HG02759 (cell line): ENCODE results near the gene FAM131C.
A peak's percentile ranks its signal among the peaks of the same experiment; 100 is the strongest.
"Not testable (repeated sequence)": the region's sequence is repeated elsewhere in the genome, so short reads cannot be mapped to it uniquely, and the experiment has no call there.

Source experiments
- ATAC-seq: cut with Tn5 transposase; IDR thresholded peaks from one replicate; pipeline ENCODE4 v1.9.1; 2021; ENCODE audit warnings: mild to moderate bottlenecking, moderate library complexity; ENCODE audit not compliant: unreplicated experiment

FAM131C gene

GRCh38 chr1:16073490-16074119 lies at the start of gene FAM131C:
Gene FAM131C, minus strand, starts transcription at chr1:16073651. Its CDS starts 209 bp downstream, at chr1:16073442.
- ATAC-seq = peak; percentile 58

- no peak for ATAC-seq
Measured at GRCh38 chr1:16122916-16123315, 49.5 kb upstream of the FAM131C start.

GRCh38 chr1:16122350-16122881 lies 49.0 kb upstream of the FAM131C start:
- no peak for ATAC-seq

DNA sequence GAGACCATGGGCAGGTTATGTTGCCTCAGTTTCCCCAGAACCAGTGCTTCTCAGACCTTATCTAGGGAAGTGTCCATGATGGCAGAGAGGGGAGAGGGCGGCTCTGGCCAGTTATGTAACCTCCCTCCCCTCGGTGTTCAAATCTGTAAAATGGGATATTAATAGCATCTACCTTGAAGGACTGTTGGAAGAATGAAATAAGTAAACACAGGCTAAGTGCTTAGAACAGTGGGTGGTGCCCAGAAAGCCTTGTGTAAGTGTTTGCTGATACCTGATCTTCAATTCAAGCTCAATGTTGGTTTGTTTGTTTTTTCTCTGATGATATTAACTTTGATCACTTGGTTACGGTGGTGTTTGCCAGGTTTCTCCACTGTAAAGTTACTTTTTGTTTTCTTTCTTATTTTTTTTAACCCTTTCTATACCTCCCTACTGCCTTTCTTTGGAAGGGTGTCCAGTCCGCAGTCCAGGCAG lies 47.5 kb upstream of the FAM131C start:
- ATAC-seq = no peak

DNA sequence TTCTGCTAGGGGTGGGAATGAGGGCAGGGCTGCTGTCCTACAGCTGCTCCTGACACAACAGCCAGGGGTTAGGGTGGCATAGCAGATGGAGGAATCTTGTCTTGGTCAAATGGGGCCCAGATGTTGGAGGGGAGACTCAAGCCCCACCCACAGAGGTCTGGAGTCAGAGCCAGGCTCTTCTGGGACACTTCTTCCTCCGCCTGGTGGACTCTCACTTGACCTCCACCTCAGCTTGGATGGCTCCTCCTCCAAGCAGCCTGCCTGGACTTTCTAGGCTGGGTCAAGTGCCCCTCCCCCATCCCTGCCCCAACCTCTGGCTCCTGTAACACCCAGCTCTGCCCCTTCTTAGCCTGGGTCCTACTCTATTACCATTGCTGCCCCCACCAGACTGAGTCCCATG lies 47.0 kb upstream of the FAM131C start:
- ATAC-seq = no peak

GRCh38 chr1:16119926-16120325 lies 46.5 kb upstream of the FAM131C start:
- no peak for ATAC-seq

- no peak for ATAC-seq
Measured at GRCh38 chr1:16119504-16119903, 46.1 kb upstream of the FAM131C start.

DNA sequence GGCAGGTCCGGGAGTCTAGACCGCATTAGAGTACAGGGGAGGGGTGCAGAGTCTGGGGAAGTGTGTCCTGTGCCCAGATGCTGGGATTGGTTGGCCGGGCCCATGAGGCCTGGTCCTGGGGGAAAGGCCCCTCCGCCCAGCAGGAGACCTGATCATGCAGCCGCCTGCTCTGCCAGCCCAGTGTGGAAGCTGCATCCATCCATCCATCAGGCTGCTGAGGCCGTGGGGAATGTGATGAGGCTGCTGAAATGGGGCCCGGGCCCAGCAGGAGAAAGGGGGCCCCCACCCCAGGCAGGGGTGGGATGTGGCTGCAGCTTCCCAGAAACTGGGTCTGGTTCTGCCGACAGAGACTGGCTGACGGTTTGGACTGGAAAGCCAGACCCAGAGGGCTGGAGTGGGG lies 45.3 kb upstream of the FAM131C start:
- no peak for ATAC-seq

DNA sequence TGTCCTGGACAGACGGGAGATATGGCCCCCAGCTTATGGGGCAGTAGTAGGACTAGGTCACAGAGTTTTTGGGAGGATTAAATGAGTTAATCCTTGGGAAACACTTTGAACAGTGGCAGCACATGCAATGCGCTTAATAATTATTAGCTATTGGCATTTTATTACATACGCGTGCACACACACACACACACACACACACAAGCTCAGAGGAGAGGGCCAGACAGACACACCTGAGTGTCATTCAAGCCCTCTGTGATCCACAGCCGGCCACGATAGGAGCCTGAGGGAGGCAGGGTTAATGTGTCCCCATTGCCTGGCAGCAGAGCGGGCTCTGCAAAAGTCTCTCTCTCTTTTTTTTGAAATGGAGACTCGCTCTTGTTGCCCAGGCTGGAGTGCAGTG lies 44.5 kb upstream of the FAM131C start:
- no peak for ATAC-seq

DNA sequence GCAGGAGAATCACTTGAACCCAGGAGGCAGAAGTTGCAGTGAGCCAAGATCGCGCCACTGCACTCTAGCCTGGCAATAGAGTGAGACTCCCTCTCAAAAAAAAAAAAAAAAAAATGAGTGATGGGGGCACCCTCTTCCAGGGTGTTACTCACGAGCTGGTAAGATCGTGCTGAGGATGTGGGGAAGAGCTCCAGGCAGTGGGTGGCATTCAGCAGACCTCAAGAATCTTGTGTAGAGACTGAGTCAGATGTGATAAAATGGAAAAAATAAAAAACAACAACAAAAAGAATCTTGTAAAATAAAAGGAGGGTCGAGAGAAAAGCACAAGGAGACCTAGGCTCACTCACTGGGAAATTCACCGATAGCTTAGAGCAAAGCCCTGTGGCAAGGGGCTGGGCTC lies 43.9 kb upstream of the FAM131C start:
- ATAC-seq = no peak

DNA sequence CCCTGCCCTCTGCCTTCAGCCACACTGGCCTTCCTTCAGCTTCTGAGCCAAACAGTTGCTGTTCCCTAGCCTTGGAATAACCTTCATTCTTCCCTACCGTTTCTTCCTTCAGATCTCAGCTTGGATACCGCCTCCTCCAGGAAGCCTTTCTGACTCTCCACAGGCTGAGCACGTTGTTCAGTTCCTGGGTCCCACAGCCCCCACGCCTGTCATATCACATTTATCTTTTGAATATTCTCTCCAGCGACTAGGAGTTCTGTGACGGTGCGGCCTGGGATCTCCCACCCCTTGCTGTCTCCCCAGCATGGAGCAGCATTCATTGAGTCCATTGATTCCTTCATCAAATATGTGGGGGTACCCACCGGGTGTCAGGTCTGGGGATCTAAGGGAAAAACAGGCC lies 43.2 kb upstream of the FAM131C start:
- no peak for ATAC-seq

GRCh38 chr1:16116002-16116401 lies 42.6 kb upstream of the FAM131C start:
- ATAC-seq = no peak

DNA sequence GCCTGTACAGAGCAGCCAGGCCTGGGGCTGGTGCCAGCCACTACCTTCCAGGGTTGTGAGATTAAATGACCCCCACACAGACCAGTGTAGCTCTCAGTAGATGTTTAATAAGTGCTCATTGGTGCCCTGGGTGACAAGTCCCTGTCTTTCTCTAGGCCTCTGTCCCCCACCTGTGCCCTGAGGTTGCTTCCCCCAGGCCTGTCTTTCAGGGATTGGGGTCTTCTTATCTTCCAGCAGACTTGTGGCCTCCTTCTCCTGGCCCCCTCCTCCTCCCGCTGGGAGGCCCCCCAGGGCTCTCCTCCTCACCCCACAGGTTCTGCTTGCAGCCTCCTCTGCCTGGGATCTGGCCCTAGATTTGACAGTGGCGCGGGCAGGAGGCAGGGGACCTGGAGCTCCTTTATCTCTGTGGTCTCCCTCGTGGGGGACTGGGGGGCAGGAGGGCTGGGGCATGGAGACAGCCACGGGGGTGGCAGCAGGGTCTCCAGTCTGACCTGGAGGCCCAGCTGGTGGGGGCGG lies 42.1 kb upstream of the FAM131C start:
- ATAC-seq = no peak

DNA sequence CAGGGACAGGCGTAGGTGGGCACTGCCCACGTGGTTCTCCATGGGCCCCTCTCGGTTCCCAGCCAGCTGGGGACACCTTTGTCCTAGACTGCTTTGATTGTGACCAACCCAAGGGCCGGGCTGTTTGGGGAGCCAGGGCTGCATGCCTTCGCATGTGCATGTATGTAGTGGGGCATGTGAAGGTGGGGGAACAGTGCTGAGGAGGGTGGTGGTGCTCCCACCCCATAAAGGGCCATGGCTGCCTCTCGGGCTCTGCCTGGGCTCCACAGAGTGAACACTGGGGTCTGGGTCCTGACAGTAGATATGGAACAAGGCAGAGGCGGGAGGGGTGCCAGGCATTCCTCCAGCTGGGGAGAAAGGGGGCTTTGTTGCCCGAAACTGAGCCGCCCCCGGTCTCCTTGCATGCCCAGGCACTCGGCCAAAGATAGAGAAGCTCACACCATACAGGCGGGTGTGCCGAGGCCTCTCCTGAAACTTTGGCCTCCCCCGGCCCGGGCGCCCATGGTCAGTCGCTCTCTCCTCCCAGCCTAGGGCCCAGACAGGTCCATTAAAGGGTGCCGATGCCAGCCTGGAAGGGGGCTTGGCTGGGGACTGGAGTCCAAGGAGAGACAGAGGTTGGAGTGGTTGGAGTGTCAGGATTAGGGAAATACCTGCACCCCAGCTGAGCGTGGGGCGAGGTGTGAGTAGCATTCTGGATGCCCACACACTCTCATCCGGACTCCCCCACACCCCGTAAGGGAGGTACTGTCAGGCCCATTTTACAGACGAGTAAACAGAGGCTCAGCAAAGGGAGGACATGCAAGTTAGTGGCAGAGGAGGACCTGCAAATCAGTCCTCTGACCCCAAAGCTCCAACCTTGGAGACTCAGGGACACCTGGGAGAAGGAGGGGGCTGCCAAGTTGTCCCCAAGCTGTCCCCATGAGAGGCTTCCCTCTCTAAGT lies 41.3 kb upstream of the FAM131C start:
- ATAC-seq = no peak

DNA sequence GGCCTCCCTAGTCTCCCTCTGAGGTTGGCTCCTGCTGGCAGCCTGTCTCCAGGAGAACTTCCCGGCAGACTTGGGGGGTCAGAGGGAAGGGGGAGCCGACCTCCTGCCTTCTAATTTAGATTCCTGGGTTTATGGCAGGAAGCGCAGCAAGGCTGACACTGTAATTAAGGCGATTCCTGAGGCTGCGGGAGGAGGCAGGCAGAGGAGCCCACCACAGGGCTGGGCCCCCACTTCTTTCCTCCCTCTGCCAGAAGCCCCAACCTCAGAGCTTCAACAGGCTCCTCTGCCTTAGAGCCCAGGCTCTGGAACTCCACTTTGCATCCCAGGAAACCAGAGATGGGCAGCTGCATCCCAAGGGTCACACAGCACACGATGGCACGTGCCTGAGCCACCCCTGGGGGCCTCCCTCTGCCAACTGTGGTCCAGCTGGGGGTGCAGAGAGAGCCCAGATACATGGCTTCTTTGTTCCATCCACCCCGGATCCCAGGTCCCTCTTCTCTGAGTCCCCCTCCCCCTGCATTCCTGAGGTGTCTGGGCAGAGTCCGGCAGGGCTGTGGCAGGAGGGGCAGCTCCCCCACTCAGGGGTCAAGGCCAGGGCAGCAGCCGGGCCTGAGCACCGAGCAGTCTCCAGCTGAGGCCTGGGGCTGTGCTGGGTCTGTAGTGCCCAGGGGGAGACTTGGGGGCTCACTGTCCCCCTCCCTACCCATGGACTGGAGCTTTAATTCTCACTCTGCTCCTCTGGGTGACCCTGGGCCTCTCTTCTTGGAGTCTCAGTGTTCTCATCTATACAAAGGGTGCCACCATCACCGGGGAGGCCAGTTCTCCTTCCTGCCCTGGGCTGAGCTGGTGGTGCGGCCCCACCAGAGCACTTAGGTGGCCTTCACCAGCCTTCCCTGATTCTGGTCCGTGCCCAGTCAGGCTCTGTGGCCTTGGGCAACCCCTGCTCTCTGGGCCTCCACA lies 39.4 kb upstream of the FAM131C start:
- no peak for ATAC-seq

DNA sequence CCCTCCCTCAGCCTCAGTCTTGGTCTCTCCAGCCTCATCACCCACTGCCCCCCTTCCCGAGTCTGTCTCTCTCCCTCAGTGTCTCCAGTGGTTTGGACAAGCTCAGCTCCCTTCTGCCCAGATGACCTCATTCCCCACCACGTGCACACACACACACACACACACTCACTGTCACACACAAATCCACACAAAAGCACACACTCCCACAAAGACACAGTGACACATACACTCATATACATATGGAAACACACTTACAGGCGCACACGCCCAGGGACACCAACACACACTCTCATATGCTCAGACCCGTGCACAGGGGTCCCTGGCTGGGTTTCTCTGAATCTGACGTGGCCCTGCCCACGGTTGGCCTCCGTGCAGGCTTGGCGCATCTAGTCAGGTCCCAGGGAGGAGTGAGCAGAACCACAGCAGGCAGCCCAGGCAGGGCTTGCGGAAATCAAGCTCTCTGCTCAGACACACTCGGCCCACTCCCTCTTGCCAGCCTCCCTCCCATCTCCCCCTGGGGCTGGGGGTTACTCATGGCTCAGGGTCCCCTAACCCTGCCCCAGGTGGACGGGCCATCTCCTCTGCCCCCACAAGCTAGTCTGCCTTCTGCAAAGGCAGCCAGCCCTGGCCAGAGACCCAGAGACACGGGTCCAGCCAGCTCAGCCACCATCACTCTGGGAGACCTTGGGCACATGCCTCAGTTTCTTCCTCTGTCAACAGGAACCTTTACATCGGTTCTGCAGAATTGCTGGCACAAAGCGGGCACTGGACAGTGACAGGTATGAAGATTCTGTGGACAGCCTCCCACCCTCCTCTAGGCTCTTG lies 38.5 kb upstream of the FAM131C start:
- no peak for ATAC-seq

- no peak for ATAC-seq
Measured at GRCh38 chr1:16110884-16111283, 37.4 kb upstream of the FAM131C start.

GRCh38 chr1:16110456-16110855 lies 37.0 kb upstream of the FAM131C start:
- no peak for ATAC-seq

GRCh38 chr1:16109571-16109970 lies 36.1 kb upstream of the FAM131C start:
- no peak for ATAC-seq

DNA sequence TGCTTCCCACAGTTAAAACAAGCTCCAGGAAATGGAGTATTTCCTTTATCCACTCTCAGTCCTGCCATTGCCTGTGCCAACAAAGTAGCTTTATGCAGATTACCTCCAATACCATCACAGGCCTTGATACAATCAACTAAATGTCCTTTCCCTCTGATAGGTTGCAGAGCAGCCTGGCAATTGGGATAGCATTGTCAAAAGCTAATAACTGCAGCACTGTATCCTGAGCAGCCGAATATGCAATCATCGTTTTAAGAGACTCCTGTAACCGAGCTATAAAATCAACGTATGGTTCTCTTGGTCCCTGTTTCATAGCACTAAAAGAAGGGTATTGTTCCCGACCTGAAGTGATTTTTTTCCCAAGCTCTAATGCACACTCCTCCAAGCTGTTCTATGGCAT lies 33.6 kb upstream of the FAM131C start:
- ATAC-seq = not testable (repeated sequence)
